Ramos (cell line): Measurements from ENCODE around the gene STX8.

Source experiments
- in situ Hi-C: fragments of 300-500 bp; cut with MboI; formaldehyde crosslinking; loops from one replicate; pipeline ENCODE4 v1.14.3; 2022; ENCODE audit warnings: low sequenced_read_pairs; ENCODE audit not compliant: unreplicated experiment

Gene STX8

DNA sequence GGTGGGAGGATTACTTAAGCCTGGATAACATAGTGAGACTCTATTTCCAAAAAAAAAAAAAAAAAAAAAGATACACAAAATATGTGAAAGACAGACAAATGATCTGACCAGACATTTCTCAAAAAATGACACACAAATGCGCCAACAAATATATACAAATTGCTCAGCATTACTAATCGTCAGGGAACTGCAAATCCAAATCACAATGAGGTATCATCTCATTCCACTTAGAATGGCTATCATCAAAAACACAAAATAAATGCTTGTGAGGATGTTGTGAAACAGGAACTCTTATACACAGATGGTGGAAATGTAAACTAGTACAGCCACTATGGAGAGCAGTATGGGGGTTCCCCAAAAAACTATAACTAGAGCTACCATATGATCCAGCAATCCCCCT is 62.4 kb downstream of the STX8 start:
- in situ Hi-C loops: no loop called here

DNA sequence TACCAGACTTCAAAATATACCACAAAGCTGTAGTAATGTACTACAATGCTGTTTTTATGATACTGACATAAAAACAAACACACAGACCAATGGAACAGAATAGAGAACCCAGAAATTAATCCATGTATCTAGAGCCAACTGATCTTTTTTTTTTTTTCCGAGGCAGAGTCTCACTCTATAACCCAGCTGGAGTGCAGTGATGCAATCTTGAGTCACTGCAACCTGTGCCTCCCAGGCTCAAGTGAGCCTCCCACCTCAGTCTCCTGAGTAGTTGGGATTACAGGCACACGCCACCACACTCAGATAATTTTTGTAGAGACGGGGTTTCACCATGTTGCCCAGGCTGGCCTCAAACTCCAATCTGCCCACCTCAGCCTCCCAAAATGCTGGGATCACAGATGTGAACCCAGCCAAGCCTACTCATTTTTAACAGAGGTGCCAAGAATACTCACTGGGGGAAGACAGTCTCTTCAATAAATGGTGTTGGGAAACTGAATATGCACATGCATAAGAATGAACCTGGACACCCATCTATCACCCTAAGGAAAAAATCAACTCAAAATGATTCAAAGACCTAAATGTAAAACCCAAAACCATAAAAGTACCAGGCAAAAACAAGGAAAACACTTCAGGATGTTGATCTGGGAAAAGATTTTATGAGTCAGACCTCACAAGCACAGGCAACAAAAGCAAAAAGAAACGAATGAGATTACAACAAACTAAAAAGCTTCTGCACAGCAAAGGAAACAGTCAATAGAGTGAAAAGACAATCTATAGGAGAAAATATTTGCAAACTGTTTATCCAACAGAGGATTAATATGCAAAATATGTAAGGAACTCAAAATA is 63.1 kb downstream of the STX8 start:
- in situ Hi-C loops: no loop called here

DNA sequence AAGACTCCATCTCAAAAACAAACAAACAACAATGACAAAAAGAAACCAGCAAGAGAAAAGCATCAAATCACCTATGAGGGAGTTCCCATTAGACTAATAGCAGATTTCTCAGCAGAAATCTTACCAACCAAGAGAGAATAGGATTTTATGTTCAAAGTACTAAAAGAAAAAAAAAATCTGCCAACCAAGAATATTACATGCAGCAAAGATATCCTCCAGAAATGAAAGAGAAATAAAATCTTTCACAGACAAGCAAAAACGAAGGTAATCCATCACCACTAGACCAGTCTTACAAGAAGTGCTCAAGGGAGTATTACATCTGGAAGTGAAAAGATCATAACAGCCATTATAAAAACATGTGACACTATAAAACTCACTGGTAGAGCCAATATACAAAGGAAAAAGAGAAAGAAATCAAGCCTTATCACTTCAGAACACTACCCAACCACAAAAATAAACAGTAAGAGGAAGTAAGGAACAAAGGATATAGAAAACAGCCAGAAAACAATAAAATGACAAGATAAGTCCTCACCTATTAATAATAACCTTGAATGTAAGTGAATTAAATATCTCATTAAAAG is 66.3 kb downstream of the STX8 start:
- in situ Hi-C loops: no loop called here

DNA sequence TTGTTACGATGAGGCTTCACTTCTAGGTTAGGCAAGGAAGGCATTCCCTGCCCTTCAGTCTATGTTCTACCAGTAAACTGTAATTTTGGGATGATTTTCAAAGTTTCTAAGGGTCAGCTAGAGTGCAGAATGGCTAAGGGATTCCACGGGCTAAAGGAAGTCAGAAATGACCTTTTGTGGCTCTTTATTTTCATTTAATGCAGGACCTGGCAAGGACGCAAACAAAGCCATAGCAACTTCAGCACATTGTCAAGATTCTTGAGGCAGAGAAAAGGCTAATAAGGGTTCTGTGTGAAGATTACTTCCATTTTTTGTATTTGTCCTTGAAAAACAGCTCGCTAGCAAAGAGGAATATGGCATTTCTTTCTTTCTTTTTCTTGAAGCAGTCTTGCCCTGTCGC is 76.6 kb downstream of the STX8 start:
- in situ Hi-C loops: no loop called here

DNA sequence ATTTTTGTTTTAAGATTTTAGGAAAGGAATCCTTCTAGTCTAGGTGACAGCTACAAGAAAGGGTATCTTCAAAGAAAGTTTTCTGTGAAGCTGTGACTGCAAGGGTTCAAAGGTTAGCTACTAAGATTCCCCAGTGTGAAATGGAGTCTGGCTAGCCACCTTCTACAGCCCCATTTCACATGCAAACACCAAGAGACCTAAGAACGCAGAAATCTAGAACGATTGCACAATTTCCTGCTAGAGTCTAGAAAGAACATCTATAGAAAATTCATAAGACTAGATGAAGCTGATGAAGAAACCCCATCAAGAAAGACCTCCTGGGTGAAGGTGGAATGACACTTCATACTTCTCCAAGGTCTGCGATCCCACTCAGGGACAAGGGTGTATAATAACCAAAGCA is 77.1 kb downstream of the STX8 start:
- in situ Hi-C loops: no loop called here

DNA sequence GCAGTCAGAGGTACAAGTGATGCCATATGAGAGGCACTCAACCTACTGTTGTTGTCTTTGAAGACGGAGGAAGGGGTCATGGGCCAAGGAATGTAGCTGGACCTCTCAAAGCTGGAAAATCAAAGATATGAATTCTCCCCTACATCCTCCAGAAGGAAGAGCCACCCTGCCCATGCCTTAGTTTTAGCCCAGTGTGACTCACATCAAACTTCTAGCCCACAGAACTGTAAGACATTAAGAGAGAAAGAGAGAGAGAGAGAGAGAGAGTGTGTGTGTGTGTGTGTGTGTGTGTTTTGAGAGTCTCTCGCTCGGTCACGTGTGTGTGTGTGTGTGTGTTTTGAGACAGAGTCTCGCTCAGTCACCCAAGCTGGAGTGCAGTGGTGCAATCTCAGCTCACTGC is 87.1 kb downstream of the STX8 start:
- in situ Hi-C loops: no loop called here

DNA sequence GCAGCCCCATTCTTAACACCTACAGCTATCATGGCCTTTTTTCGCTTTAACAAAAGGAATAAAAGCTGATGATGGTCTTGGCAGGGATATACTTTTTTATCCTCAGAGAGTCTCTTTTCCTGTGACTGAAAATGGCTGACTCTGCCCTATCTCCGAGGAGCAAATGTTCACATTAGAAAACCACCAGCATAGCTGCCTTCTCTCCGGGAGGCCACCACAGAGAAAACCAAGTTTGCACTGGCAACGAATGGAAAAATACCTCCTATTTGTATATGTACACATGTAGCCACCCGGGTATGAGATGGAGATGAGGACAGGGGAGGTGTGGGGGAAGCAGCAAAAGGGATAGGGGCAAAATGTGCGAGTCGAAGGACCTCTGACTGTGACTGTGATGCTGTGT is 88.2 kb downstream of the STX8 start:
- in situ Hi-C loops: no loop called here

DNA sequence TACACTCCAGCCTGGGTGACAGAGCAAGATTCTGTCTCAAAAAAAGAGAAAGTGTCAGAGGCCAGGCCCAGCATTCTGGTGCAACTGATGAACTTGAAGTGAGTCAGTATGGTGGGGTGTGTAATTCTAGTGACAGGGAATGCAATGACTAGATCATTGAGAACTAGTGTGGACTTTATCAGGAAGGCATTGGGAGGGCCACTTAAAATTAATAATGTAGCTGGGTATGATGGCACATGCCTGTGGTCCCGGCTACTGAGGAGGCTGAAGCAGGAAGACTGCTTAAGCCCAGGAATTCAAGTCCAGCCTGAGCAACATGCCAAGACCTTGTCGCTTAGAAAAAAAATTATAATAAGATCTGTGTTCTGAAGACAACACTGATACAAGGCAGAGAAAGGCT is 90.8 kb downstream of the STX8 start:
- in situ Hi-C loops: no loop called here

DNA sequence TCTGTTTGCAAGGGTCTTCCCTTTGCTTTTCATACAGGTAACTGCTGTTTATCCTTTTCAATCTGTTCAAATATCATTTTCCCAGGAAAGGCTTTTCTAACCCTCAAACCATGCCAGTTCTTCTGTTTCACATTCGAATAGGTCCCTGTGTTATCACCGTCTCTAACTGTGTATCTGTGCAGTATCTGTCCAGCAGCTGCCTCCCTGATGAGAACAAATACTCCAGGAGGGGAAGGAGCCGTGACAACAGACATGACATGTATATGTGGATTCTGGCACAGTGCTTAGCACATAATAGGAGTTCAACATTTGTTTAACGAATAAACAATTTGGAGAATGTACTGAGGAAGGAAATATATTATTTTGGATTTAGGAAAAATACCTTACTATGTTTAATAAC is 95.7 kb downstream of the STX8 start:
- in situ Hi-C loops: no loop called here

DNA sequence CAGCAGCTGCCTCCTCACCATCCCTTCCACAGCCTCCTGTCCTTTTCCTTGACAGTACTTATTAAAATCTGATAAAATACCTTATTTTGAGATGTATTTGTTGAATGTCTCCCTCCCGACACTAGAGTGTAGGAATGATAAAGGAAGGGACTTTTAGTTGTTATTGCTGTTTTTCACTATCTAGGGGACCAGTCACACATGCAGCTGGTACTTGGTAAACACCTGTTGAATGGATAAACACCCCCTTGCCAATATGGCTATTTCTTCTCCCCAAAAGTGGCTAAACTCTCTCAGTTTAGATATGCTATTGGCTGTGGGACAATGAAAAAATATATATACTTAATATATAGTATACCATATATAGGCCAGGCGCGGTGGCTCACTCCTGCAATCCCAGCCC is 96.7 kb downstream of the STX8 start:
- in situ Hi-C loops: no loop called here

DNA sequence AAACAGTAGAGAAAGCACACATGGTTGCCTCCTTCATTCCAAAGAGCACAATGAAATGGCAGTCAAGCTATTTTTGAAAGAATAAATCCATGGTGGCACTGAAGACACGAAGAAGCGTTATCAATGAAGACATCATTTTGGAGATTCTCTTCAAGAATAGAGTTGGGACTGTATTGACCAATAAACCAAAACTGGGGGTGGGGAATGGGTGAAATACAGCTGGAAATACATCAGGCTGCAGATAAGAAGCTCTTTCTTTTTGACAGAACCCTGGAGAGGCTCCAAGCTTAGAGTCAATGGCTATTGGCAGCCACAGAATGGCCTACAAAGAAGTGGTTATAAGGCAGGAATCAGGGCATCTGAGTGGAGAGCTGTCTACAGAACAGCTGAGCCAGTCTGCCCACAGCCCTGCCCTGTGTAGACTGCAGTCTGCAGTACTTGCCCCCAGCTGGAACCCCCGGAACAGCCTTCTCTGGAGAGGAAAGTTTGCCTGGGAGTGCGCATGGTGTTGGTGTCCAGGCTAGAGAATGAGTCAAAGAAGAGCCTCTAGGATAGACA is 100.4 kb downstream of the STX8 start:
- in situ Hi-C loops: no loop called here

DNA sequence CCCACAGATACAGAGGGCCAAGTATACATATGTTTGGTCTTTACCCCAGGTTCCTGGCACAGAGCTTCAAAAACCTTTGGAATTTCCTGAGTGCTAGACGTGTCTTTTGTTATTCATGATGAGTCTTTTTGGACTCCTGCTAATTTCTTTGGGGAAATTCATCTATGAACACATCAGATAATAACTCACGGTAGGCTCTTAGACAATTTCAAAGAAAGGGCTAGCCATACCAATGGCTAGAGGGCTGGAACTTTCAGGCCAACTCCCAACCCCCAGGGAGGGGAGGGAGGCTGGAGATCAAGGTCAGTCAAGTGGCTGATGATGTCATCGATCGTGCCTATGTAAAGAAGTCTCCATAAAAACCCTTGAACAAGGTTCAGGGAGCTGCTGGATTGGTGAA is 101.9 kb downstream of the STX8 start:
- in situ Hi-C loops: no loop called here

DNA sequence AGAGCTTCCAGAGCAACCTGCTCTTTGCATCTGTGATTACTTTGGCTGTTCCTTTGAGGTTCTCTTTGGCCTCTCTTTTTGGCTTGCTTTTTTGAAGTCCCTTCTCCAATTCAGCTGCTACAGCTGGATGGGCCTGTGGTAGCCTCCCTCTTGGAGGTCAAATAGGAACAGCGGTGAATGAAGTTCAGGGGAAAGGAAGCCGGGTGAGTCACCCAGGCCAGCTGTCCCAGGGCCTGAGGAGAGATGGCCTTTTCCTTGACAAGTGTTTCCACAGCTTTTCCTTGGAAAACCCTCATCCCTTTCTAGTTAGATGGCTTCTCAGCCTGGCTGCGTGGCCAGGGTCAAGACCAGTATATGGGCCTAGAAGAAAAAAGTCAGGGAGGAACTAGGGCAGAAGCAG is 103.1 kb downstream of the STX8 start:
- in situ Hi-C loops: no loop called here

DNA sequence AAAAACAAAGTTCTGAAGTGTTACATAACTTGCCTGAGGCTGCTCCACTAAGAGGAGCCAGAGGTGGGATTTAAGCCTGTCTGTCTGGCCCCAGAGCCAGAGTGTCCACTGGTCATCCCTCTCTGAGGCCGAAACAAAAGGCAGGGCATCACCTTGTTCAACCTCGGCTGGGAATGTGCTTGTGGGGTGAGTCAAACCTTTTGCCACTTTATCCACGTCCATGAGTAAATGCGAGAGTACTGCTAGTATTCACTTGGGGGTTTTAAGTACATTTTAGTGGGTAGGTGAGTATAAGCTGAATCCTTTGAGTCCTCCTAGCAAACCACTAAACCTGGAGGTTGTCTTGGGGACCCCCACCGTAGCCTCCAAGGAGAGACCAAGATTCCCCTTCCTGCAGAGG is 103.5 kb downstream of the STX8 start:
- in situ Hi-C loops: no loop called here

DNA sequence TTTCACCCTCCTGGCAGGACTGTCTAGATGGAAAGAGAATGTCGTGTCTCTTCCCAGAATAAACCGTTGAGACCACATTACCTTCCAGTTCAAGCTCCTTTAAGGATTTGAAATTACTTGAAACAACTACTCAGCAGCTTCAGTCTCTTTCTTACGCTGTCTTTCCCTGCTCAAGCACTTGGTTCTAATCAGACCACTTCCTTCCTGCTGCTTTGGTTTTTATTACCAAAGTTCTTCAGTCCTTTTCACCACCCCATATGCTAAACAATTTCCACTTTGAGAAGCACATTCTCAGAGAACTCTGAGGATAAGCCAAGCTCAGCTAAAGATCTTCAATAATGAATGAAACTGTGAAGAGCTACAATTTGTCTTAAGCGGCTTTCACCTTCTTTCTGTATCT is 105.4 kb downstream of the STX8 start:
- in situ Hi-C loops: no loop called here

DNA sequence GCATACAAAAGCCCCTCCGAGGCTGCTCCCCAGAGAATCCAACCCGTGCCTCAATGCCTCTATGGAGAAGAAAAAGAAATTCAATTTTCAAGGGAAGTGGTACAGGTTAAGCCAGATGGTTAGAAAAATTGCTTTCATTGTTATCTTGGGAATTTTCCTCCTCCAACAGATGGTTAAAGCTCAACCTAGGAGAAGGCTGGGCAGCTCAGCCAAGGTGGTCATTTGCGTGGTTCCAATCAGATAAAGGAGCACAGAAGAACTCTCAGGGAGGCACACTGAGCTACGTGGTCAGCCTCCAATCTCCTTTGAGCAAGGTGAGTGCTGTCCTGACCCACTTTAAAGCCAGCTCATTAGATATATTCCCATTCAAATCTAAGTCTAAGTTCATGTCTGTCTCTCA is 106.7 kb downstream of the STX8 start:
- in situ Hi-C loops: no loop called here

DNA sequence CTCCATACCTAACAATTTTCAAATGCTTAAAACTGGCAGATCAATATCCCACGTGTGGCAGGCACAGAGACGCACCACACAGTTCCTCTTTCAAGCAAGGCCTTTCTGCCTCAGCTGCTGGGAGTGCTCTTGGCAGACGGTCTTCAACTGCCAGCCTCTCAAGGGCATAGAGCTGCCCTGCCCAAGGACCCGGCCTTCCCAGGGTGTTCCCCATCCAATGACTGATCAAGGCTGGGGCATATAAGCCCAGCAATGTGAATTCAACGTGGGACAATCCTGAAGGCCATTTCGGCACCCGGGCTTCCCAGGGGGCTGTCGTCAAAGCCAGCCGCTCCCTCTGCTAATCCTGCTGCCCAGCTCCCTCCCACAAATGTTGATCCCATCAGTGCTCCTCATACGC is 107.1 kb downstream of the STX8 start:
- in situ Hi-C loops: no loop called here

DNA sequence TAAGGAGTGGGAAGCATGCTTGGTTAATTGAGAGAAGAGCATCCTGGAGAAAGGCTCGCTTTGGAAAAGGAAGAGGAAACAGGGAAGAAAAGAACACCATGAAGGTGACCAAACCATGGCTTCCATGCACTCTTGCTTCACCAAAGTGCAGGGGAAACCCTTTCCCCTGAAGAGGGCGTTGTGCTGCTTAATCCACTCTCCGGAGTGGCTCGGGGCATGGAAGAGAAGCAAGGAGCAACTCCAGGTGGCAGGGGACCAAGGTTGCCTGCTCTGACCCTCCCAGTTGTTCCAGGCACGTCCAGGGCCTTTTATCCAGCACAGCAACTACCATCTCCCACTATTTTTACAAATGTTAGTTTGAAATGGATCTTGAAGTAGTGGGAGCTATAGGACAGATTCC is 108.1 kb downstream of the STX8 start:
- in situ Hi-C loops: no loop called here

DNA sequence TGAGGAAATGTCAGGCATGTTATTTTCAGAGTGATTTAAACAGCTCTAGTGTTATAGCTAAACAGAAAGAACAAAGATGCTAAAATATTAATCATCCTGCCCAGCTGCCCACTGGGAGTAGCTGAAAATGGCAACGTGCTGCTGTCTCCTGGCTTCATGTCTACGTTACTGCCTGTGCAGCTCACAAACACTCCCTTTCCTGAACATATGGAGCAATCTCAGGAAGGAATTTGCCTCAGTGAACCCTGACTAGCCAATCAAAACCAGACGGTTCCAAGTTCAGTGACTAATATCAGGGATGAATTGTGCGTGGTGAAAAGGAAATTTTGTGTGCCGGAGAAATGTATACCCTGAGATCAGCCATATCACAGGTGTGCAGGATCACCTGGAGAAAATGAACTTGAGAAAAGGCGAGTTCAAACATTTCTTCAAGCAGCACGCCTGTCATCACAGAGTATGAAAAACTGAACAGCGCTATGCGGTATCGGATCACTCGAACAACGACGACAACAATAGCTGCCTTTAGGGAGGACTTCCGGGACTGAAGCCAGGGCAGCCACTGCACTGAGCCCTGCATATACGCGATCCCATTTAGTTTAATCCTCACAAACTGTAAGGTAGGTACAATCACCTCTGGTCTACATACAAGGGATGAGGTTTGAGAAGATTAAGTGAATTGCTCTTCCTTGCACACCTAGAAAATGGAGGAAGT is 110.3 kb downstream of the STX8 start:
- in situ Hi-C loops: no loop called here

DNA sequence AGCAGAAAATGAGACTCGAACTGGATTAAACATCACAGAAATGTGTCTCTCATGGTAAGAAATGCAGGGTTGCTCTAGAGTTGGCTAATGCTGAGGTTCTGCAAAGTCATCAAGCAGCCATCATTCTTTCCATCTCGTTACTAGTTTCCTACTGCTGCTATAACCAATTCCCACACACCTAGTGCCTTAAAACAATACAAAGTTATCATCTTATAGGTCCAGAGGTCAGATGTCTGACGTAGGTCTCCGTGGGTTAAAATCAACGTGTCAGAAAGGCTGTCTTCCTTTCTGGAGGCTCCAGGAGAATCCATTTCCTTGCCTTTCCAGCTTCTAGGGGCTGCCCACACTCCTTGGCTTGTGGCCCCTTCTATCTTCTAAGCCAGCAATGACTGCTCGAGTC is 118.6 kb downstream of the STX8 start:
- in situ Hi-C loops: no loop called here

DNA sequence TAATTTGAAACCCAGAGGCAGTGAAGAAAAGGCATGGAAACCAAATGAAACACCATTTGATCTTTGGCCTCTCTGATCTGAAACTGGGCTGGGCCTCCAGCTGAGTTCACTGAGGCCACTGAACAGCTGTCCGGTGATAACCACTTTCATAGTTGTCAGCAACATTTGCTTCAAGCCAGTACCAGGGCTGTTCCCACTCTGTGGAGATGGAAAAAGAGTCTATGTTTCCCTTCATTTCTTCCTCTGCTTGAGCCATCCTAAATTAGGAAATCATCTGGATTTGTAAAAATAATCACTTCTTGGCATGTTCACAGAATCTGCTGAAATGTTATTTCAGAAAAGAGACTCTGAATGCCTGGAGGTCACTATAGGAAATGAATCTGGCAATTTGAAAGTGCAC is 119.3 kb downstream of the STX8 start:
- in situ Hi-C loops: no loop called here
